ENCODE results near the gene RASD2.

The RASD2 gene

DNA sequence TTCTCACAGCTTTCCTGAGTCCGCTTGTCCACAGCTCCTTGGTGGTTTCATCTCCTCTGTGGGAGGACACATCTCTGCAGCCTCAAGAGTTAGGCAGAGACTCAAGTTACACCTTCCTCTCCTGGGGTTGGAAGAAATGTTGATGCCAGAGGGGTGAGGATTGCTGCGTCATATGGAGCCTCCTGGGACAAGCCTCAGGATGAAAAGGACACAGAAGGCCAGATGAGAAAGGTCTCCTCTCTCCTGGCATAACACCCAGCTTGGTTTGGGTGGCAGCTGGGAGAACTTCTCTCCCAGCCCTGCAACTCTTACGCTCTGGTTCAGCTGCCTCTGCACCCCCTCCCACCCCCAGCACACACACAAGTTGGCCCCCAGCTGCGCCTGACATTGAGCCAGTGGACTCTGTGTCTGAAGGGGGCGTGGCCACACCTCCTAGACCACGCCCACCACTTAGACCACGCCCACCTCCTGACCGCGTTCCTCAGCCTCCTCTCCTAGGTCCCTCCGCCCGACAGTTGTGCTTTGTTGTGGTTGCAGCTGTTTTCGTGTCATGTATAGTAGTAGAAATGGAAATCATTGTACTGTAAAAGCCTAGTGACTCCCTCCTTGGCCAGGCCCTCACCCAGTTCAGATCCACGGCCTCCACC, 11.7 kb downstream of the RASD2 start:
- in situ Hi-C loops (cut with HindIII; ENCODE audit: low pct_ligation_motif_present, low sequenced_read_pairs) = no loop called here
- DNase-seq = no peak
- Histone ChIP-seq H3K4me3 (ENCODE audit: low read depth, low read length) (no peak overlapping the region), H3K36me3 (replicated peaks) (no peaks in the 10 kb centered on the region), H3K27me3 (replicated peaks) (no peaks in the 10 kb centered on the region), H3K27ac (no peak overlapping the region)
- TF ChIP-seq, protein P1, sequence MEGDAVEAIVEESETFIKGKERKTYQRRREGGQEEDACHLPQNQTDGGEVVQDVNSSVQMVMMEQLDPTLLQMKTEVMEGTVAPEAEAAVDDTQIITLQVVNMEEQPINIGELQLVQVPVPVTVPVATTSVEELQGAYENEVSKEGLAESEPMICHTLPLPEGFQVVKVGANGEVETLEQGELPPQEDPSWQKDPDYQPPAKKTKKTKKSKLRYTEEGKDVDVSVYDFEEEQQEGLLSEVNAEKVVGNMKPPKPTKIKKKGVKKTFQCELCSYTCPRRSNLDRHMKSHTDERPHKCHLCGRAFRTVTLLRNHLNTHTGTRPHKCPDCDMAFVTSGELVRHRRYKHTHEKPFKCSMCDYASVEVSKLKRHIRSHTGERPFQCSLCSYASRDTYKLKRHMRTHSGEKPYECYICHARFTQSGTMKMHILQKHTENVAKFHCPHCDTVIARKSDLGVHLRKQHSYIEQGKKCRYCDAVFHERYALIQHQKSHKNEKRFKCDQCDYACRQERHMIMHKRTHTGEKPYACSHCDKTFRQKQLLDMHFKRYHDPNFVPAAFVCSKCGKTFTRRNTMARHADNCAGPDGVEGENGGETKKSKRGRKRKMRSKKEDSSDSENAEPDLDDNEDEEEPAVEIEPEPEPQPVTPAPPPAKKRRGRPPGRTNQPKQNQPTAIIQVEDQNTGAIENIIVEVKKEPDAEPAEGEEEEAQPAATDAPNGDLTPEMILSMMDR (IDR thresholded peaks at IDR 0.05; ENCODE audit: low read depth, low read length, missing control alignments) = no peak

DNA sequence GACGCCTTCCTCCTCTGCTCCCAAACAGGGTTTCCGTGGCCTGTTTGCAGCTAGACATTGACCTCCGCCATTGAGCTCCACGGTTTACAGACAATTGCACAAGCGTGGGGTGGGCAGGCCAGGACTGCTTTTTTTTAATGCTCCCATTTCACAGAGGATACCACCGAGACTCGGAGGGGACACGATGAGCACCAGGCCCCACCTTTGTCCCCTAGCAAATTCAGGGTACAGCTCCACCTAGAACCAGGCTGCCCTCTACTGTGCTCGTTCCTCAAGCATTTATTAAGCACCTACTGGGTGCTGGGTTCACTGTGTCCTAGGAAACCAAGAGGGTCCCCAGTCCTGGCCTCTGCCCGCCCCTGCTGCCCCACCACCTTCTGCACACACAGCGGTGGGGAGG, 12.2 kb downstream of the RASD2 start:
- Histone ChIP-seq H3K4me3 (ENCODE audit: low read depth, low read length) (no peak overlapping the region), H3K27ac (no peak overlapping the region), H3K27me3 (replicated peaks) (no peaks in the 10 kb centered on the region), H3K36me3 (replicated peaks) (no peaks in the 10 kb centered on the region)
- TF ChIP-seq, protein P1 (IDR thresholded peaks at IDR 0.05; ENCODE audit: low read depth, low read length, missing control alignments) = no peak
- in situ Hi-C loops (cut with HindIII; ENCODE audit: low pct_ligation_motif_present, low sequenced_read_pairs) = no loop called here
- DNase-seq = no peak

GRCh38 chr22:35553341-35553740, 12.7 kb downstream of the RASD2 start:
- TF ChIP-seq, protein P1 (IDR thresholded peaks at IDR 0.05; ENCODE audit: low read depth, low read length, missing control alignments) = no peak
- in situ Hi-C loops (cut with HindIII; ENCODE audit: low pct_ligation_motif_present, low sequenced_read_pairs) = no loop called here
- no peaks in the 10 kb centered on the region for H3K27me3 ChIP-seq (replicated peaks)
- H3K27ac ChIP-seq = no peak overlapping the region
- no peak overlapping the region for H3K4me3 ChIP-seq (ENCODE audit: low read depth, low read length)
- no peaks in the 10 kb centered on the region for H3K36me3 ChIP-seq (replicated peaks)
- DNase-seq = no peak

DNA sequence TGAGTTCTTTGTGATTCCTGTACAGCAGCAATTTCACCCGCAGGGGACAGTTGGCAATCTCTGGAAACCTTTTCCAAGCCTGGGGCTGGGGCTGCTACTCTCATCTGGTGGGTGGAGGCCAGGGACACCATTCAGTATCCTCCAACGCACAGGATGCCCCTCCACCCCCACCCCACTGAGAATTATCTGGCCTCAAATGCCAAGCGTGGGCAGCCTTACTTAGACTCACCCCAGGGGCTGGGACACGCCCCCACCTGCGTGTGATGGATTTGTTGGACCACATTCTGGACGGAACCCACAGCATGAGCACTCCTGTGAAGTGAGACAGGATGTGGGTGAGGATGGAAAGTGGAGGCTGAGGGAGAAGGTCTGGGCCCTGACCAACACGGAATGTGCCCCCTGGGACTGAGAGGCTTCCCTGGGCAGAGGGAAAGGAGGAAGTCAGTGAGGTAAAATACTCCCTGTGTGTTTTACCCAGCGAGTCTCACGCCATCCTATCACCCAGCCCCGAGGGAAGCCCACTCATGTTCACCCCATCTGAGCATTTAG, 13.7 kb downstream of the RASD2 start:
- no peaks in the 10 kb centered on the region for H3K27me3 ChIP-seq (replicated peaks)
- TF ChIP-seq, protein P1 (IDR thresholded peaks at IDR 0.05; ENCODE audit: low read depth, low read length, missing control alignments) = no peak
- DNase-seq = no peak
- H3K27ac ChIP-seq = no peak overlapping the region
- in situ Hi-C loops (cut with HindIII; ENCODE audit: low pct_ligation_motif_present, low sequenced_read_pairs) = no loop called here
- H3K36me3 ChIP-seq (replicated peaks) = no peaks in the 10 kb centered on the region
- H3K4me3 ChIP-seq (ENCODE audit: low read depth, low read length) = no peak overlapping the region

DNA sequence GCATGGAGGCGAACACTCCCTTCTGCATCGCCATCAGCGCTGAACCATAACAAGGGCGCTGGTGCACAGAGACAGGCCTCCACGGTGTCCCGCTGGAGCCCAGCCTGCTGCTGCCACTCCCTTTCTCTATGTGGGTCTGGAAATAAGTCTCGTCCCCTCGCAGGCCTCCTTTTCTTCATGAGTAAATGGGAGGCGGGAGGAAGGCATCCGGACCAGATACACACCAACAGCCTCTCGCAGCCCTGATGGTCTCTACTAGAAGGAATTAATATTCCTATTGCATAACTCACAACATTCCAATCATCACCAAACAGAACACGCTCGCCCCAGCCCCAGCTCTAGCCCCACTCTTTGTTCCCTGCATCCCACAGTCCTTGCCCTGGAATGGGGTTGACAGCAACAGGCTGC, 14.9 kb downstream of the RASD2 start:
- H3K27ac ChIP-seq = no peak overlapping the region
- in situ Hi-C loops (cut with HindIII; ENCODE audit: low pct_ligation_motif_present, low sequenced_read_pairs) = no loop called here
- no peak overlapping the region for H3K4me3 ChIP-seq (ENCODE audit: low read depth, low read length)
- no peak for DNase-seq
- no peaks in the 10 kb centered on the region for H3K36me3 ChIP-seq (replicated peaks)
- TF ChIP-seq, protein P1 (IDR thresholded peaks at IDR 0.05; ENCODE audit: low read depth, low read length, missing control alignments) = no peak
- no peaks in the 10 kb centered on the region for H3K27me3 ChIP-seq (replicated peaks)

All from brain microvascular endothelial cell (primary cell).